Measurements from ENCODE around the gene SCARB1. TPM values are rescaled to one million over a fixed set of nuclear protein-coding genes. Genes with fewer than 3 reads are reported as not detected.
A peak's percentile ranks its signal among the peaks of the same experiment; 100 is the strongest.

SCARB1 gene
- total RNA-seq, 1 donor from 2014 or later, result 17.9 TPM

DNA sequence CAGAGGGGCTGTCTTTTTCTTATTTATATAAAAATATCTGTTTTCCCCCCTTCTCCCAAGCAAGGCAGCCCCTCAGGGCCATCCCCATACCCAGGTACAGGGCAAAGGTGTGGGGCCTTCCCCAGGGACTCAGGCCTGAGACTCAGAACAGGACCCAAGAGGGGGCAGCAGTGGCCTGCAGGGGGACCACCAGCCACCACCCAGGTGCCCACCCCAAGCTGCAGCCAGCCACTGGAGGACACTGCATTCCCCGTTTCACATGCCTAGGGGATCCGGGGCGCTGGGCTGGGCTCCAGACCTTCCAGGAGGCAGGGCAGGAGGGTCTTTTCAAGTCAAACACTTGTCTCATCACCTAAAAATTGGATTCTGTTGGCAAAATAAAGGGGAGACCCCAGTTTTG, 83.3 kb downstream of the SCARB1 start:
- no peak for DNase-seq (ENCODE audit: low spot score)
- intact Hi-C loops (cut with micrococcal nuclease), result no loop called here
- Mint-ChIP-seq H3K27me3 (ENCODE audit: insufficient read depth) (no peaks in the 10 kb centered on the region), H3K4me1 (ENCODE audit: low read depth) (peaks cover 9% of the 10 kb centered on the region), H3K9me3 (no peaks in the 10 kb centered on the region), H3K4me3 (no peak overlapping the region), H3K27ac (no peak overlapping the region), H3K36me3 (ENCODE audit: low read depth) (peaks cover 2% of the 10 kb centered on the region)

DNA sequence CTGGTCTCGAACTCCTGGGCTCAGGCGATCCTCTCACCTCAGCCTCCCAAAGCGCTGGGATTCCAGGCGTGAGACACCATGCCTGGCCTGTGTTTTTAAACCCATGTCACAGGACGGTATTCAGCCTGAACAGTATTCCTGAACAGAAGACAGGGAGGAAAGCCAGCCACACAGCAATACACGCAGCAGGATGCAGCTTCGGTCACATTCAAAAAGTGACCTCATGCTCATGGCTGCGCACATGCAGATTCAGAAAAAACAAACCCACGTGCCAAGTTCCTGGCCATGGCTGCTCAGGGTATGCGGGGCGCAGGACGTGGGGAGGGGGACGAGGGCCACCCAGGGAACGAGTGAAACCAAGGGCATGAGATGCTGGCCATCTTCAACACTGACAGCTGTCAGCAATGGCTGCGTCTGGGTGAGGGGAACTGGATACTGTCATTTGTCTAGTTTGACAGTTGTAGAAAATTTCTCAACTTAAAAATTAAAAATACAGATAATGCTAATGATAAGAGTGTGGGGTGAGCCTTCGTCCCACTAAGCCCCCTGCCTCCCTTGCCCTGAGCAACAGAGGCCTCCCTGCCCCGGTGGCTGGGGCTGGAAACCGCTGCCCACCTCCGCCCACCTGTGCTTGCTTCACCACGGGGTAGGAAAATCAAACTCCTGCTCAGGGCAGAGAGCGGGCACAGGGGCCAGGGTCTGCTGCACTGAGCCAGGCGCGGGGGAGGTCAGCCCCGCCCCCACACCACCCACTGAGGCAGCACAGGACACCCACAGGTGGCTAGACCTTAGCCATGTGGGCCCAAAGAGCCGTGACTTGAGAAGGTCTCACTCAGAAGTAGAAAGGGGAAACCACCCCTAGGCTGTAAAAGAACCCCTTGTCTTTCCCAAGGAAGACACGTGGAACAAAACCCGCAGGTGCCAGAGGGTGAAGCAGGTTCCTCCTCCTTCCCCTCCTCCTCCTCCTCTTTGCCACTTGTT, 84.2 kb downstream of the SCARB1 start:
- Mint-ChIP-seq H3K4me3 (no peak overlapping the region), H3K9me3 (no peaks in the 10 kb centered on the region), H3K27ac (no peak overlapping the region), H3K27me3 (ENCODE audit: insufficient read depth) (no peaks in the 10 kb centered on the region), H3K4me1 (ENCODE audit: low read depth) (peaks cover 18% of the 10 kb centered on the region), H3K36me3 (ENCODE audit: low read depth) (peaks cover 2% of the 10 kb centered on the region)
- DNase-seq (ENCODE audit: low spot score), result no peak
- intact Hi-C loops (cut with micrococcal nuclease), result loop anchor here (10.0 kb wide), 2 partner anchors 875 to 1065 kb away; partner anchors contain the start of gene ATP6V0A2

DNA sequence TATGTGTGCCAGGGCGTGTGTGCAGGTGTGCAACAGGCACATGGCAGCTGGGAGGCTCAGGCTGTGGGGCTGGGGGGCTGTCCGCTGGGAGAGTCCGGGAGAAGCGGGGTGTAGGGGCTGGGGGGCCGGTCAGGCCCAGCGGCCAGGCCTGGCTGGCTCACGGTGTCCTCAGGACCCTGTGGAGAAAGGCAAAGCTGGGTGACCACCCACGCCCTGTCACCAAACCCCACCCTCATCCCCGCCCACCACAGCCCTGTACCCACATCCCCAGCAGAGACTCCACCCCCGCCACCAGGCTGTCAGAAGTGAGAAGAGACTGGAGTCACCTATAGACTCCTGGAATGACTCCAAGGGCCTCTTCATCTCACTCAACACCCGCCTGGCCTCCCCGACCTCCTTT, 85.3 kb downstream of the SCARB1 start:
- no peak overlapping the region for H3K27ac Mint-ChIP-seq
- intact Hi-C loops (cut with micrococcal nuclease), result loop anchor here (10.0 kb wide), 2 partner anchors 874 to 1064 kb away; partner anchors contain the start of gene ATP6V0A2
- no peak for DNase-seq (ENCODE audit: low spot score)
- H3K9me3 Mint-ChIP-seq, result no peaks in the 10 kb centered on the region
- no peaks in the 10 kb centered on the region for H3K27me3 Mint-ChIP-seq (ENCODE audit: insufficient read depth)
- H3K4me1 Mint-ChIP-seq (ENCODE audit: low read depth), result peaks cover 25% of the 10 kb centered on the region
- H3K4me3 Mint-ChIP-seq, result no peak overlapping the region
- peaks cover 2% of the 10 kb centered on the region for H3K36me3 Mint-ChIP-seq (ENCODE audit: low read depth)

DNA sequence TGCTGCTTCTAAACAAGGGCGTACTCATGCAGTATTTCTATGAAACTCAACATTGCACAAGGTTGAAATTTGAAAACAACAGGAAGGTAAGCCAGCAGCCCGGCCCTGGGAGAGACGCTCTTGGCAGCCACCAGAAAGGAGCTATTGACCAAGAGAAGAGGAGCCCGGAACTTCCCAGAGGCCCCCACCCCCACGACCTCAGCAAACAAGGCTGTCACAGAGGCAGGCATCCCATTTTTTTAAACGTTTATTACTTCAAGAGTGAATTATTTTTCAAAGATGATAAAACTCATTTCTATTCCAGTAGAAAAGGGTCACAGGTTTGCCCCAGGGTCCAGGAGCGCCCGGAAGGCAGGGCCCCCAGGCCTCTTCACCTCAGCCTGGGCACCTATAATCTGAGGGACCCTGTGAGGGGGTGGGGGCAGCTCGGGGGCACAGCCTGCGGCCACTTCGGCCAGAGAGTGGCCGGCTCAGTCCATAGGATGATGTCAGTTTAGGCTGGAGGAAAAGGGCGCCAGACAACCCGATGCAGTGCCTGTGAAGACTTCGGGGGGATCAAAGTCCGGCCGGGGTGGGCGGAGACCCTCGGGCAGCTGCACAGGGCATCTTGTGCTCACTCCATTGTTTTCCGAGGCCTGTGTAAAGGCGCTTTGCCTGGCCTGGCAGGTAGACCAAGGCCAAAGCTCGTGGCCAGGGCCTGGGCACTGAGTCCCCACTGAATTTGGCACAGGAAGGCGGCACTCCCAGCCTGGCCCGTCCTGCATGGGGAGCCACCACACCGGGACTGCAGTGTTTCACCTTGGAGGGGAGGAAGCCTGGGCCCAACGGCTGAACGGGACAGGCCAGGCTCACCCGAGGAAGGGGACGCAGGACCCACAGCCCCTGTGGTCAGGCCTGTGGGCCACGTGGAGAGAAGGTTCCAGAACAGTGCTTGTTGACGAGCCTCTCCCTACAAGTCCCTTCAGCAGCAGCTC, 86.0 kb downstream of the SCARB1 start:
- Mint-ChIP-seq H3K27me3 (ENCODE audit: insufficient read depth) (peaks cover 1% of the 10 kb centered on the region), H3K36me3 (ENCODE audit: low read depth) (peaks cover 2% of the 10 kb centered on the region), H3K27ac (no peak overlapping the region), H3K4me3 (no peak overlapping the region), H3K9me3 (no peaks in the 10 kb centered on the region), H3K4me1 (ENCODE audit: low read depth) (peaks cover 25% of the 10 kb centered on the region)
- intact Hi-C loops (cut with micrococcal nuclease), result loop anchor here (10.0 kb wide), 2 partner anchors 873 to 1063 kb away; partner anchors contain the start of gene ATP6V0A2
- no peak for DNase-seq (ENCODE audit: low spot score)

DNA sequence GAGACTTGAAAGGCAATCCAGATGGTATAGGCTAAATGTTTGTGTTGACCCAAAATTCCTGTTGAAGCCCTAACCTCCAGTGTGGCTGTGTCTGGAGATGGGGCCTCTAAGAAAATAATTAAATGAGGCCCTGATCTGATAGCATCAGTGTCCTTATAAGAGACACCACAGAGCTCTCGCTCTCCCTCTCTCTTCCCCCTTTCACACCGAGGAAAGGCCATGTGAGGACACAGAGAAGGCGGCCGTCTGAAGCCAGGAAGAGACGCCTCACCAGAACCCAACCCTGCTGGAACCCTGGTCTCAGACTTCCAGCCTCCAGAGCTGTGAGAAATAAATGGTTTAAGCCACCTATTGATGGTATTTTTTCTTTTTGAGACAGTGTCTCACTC, 87.5 kb downstream of the SCARB1 start:
- DNase-seq (ENCODE audit: low spot score), result no peak
- intact Hi-C loops (cut with micrococcal nuclease), result loop anchor here (10.0 kb wide), 2 partner anchors 871 to 1061 kb away; partner anchors contain the start of gene ATP6V0A2
- no peak overlapping the region for H3K27ac Mint-ChIP-seq
- no peaks in the 10 kb centered on the region for H3K9me3 Mint-ChIP-seq
- peaks cover 2% of the 10 kb centered on the region for H3K36me3 Mint-ChIP-seq (ENCODE audit: low read depth)
- no peak overlapping the region for H3K4me3 Mint-ChIP-seq
- peaks cover 30% of the 10 kb centered on the region for H3K4me1 Mint-ChIP-seq (ENCODE audit: low read depth)
- peaks cover 11% of the 10 kb centered on the region for H3K27me3 Mint-ChIP-seq (ENCODE audit: insufficient read depth)

DNA sequence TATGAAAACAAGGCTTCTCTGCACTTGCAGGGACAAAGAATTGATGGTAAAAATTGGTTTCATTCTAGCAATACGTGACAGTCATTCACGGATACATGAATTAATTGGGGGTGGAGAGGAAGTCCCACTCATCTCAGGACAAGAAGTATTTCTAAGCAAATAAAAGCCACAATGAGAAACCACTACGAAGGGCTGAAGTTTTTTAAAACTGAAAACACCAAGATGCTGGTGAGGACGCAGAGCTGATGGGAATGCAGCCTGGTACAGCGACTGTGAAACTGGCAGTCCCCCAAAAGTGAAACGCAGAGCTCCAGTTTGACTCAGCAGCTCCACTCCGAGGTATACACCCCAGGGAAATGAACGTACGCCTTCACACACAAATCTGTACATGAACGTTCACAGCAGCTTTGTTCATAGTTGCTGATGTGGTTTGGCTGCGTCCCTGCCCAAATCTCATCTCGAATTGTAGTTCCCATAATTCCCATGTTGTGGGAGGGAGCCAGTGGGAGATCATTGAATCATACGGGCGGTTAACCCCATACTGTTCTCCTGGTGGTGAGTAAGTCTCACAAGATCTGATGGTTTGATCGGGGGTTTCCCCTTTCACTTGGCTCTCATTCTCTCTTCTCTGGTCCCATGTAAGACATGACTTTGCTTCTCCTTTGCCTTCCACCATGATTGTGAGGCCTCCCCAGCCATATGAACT, 89.0 kb downstream of the SCARB1 start:
- DNase-seq (ENCODE audit: low spot score), result peak; percentile 75
- no peaks in the 10 kb centered on the region for H3K9me3 Mint-ChIP-seq
- H3K4me1 Mint-ChIP-seq (ENCODE audit: low read depth), result peaks cover 30% of the 10 kb centered on the region
- peaks cover 18% of the 10 kb centered on the region for H3K27me3 Mint-ChIP-seq (ENCODE audit: insufficient read depth)
- intact Hi-C loops (cut with micrococcal nuclease), result loop anchor here (1.0 to 10.0 kb wide), 15 partner anchors 11 to 1060 kb away; partner anchors contain the start of genes ATP6V0A2, CCDC92, NCOR2 and SCARB1
- H3K36me3 Mint-ChIP-seq (ENCODE audit: low read depth), result peaks cover 2% of the 10 kb centered on the region
- H3K27ac Mint-ChIP-seq, result peak overlapping the region; percentile 69
- H3K4me3 Mint-ChIP-seq, result peak overlapping the region; percentile 53

DNA sequence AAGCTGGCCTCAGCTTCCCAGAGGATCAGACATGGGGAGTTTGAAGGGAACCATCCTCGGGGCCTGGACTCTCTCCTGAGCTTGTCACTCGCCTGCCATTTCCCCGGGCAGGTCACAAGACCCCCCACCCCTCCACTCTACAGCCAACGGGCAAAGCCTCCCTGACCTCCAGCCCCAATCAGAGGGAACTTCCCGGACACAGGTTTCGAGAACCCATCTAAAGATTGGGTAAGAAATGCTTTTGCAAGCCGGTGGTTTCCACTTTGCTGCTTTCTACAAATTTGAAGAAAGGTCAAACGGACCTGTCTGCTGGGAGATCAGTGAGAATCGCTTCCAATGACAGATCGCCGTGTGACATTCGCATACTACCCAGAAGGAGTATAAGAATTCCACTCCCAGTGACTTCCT, 89.6 kb downstream of the SCARB1 start:
- H3K27ac Mint-ChIP-seq, result peak overlapping the region; percentile 69
- DNase-seq (ENCODE audit: low spot score), result peak; percentile 8
- no peaks in the 10 kb centered on the region for H3K9me3 Mint-ChIP-seq
- H3K4me1 Mint-ChIP-seq (ENCODE audit: low read depth), result peaks cover 30% of the 10 kb centered on the region
- peak overlapping the region; percentile 59 for H3K4me3 Mint-ChIP-seq
- H3K27me3 Mint-ChIP-seq (ENCODE audit: insufficient read depth), result peaks cover 18% of the 10 kb centered on the region
- intact Hi-C loops (cut with micrococcal nuclease), result loop anchor here (1.0 to 10.0 kb wide), 15 partner anchors 11 to 1059 kb away; partner anchors contain the start of genes ATP6V0A2, CCDC92, NCOR2 and SCARB1
- H3K36me3 Mint-ChIP-seq (ENCODE audit: low read depth), result peaks cover 2% of the 10 kb centered on the region

DNA sequence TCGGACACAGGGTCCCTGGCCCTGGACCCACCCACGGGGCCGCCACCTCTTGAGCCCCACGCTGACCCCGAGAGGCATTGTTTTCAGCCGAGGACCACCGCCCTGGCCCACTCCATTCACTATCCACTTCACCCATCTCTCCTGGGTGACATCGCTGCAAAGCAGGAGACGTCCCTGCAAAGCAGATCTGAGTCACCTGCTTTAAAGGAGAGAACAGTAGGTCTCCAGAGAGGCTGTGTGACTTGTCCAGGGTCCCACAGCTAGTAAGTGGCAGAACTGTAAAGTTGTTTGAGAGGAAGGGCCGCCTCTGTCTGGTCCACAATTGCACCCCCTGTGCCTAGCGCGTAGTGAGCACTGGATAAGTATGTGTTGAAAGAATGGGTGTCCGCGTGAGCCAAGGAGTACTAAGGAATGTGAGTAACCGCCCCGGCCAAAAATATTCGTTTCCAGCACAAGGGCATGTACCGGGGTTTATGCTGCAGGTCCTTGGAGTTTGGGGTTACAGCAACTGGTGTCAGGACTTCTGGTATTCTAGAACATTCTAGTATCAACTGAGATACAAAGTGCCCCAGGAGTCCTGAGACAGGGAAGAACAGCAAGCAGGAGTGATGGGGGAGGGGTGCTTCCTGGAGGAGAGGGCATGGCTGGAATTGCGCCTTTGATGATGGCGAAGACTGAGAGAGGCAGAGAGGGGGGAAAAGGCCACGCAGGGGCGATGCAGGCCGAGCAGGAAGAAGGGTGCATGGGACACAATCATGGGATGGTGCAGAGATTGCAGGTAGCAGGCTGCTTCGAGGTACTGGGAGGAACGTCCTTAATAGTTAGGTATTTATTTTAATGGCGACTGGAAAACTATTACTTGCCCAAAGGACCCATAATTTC, 91.1 kb downstream of the SCARB1 start:
- intact Hi-C loops (cut with micrococcal nuclease), result loop anchor here (5.0 to 10.0 kb wide), 3 partner anchors 800 to 1058 kb away; partner anchors contain the start of genes ATP6V0A2, CCDC92 and ZNF664
- Mint-ChIP-seq H3K27ac (no peak overlapping the region), H3K9me3 (no peaks in the 10 kb centered on the region), H3K4me3 (no peak overlapping the region), H3K4me1 (ENCODE audit: low read depth) (peaks cover 30% of the 10 kb centered on the region), H3K36me3 (ENCODE audit: low read depth) (peaks cover 2% of the 10 kb centered on the region), H3K27me3 (ENCODE audit: insufficient read depth) (peaks cover 22% of the 10 kb centered on the region)
- DNase-seq (ENCODE audit: low spot score), result no peak

DNA sequence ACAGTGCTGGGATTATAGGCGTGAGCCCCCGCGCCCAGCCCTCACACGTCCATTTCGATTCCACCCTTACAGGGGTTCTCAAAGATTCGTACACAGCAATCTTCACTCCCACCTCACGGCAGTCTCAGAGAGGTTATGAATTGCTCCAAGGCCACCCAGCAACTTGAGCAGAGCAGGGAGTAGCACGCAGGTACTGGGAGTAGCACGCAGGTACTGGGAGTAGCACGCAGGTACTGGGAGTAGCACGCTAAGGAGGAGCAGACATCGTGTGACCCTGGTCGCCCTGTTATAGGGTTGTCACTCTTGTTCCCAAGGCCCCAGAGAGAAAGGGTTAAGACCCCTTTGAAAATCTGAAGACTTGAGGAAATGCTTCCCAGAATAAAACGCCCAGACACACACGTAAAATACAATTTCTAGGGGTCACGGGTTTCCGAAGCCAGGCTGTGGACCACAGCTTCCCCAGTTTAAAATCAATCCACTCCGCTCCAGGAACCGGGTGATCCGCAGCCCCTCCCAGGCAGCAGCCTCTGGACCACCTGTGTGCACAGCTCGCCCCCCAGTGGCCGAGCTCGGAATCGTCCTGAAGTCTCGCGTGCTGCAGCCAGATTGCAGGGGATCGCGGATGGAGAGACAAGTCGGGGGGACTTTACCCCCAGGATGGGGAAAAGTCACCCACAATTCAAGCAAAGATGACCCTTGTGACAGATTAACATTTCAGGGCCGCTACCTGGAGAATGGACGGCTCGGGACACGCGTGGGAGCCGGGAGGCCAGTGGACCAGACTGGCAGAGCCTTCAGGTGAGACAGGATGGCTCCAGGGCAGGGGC, 92.0 kb downstream of the SCARB1 start:
- intact Hi-C loops (cut with micrococcal nuclease), result loop anchor here (1.0 to 10.0 kb wide), 4 partner anchors 735 to 1057 kb away; partner anchors contain the start of genes ATP6V0A2, CCDC92 and ZNF664
- Mint-ChIP-seq H3K27me3 (ENCODE audit: insufficient read depth) (peaks cover 23% of the 10 kb centered on the region), H3K9me3 (no peaks in the 10 kb centered on the region), H3K4me1 (ENCODE audit: low read depth) (peaks cover 39% of the 10 kb centered on the region), H3K27ac (no peak overlapping the region), H3K36me3 (ENCODE audit: low read depth) (peaks cover 2% of the 10 kb centered on the region), H3K4me3 (no peak overlapping the region)
- peak; percentile 70 for DNase-seq (ENCODE audit: low spot score)

DNA sequence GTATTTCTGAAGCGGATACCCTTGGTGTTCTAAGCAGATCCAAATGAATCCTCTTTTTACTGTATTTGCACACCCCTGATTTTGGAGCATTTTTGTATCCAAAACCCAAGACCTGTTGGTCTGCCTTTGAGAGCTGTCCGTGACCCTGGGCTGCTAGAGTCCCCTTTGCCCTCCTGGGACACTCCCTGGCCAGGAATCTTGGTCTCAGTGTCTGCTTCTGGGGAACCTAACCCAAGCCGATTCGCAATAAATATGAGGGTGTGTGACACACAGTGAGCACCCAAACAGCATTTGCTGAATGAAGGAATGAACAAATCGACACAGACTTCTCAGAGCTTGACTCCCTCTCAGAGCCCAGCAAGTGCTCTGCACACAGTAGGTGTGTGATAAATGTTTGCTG, 92.9 kb downstream of the SCARB1 start:
- H3K4me3 Mint-ChIP-seq, result no peak overlapping the region
- peaks cover 23% of the 10 kb centered on the region for H3K27me3 Mint-ChIP-seq (ENCODE audit: insufficient read depth)
- peaks cover 2% of the 10 kb centered on the region for H3K36me3 Mint-ChIP-seq (ENCODE audit: low read depth)
- intact Hi-C loops (cut with micrococcal nuclease), result loop anchor here (1.0 to 10.0 kb wide), 4 partner anchors 734 to 1056 kb away; partner anchors contain the start of genes ATP6V0A2, CCDC92 and ZNF664
- no peak for DNase-seq (ENCODE audit: low spot score)
- peaks cover 1% of the 10 kb centered on the region for H3K9me3 Mint-ChIP-seq
- no peak overlapping the region for H3K27ac Mint-ChIP-seq
- H3K4me1 Mint-ChIP-seq (ENCODE audit: low read depth), result peaks cover 35% of the 10 kb centered on the region

Data from activated T-helper 1 cell treated with anti-CD3 and anti-CD28 coated beads, Interleukin-12 subunit alpha, Interleukin-12 subunit beta, Interleukin-2, Interleukin-4 antibody, amounts not matched to agents 30 ng/mL and 10 ng/mL and 1 ng/mL, durations not matched to agents 14 hours and 24 hours and 36 hours (primary cell).